Activated CD4-positive, alpha-beta T cell treated with anti-CD3 and anti-CD28 coated beads for 1 hour (primary cell): ENCODE measurements around the gene C6orf141.

ENCODE experiments used
- DNase-seq: peaks from one replicate; pipeline ENCODE4 v3.0.0-alpha.2; 2020

Gene C6orf141

GRCh38 chr6:49550492-49551077 lies at the start of gene C6orf141:
Gene C6orf141 (plus strand): TSS chr6:49550668. CDS start chr6:49550793, 125 bp downstream.
- DNase-seq: no peak

- DNase-seq: no peak
These were observed 45.8 kb upstream of the C6orf141 start for GRCh38 chr6:49504666-49505065.

GRCh38 chr6:49506569-49507111 lies 43.8 kb upstream of the C6orf141 start:
- no peak for DNase-seq

GRCh38 chr6:49509342-49509741 lies 41.1 kb upstream of the C6orf141 start:
- no peak for DNase-seq

DNA sequence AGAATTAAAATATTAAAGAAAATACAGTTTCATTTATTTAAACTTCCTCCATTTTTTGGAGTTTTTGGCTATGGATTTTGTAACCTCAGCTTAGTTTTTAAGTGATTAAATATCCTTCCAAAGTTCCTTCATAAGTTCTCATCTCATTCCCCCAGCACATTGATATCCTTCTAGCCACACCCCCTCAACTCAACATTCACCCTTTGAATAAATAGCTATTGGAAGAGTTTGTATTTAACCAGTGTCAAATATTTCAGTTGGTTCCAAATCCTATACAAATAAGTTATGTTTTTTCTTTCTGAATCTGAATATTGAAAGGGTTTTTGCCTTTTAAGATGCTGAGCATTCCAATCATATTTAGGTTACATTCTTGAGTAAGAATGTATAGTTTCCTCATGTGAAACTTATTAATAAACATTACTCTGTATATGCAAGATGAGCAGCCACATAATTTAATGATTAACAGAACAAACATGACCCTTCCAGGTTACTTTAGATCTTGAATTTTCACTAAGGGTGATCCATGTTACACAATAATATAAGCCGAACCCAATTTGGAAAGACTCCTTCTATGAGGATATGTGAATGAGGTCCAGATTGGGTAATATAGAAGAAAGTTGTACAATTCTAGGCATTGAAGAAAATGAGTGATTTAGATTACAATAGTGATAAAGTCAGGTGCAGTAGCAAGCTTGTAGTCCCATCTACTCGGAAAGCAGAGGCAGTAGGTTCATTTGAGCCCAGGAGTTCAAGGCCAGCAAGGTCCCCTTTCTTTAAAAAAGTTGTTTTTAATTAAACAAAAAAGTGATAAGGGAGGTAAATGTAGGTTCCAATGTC lies 37.1 kb upstream of the C6orf141 start:
- no peak for DNase-seq

GRCh38 chr6:49514571-49515484 lies 35.6 kb upstream of the C6orf141 start:
- no peak for DNase-seq

DNA sequence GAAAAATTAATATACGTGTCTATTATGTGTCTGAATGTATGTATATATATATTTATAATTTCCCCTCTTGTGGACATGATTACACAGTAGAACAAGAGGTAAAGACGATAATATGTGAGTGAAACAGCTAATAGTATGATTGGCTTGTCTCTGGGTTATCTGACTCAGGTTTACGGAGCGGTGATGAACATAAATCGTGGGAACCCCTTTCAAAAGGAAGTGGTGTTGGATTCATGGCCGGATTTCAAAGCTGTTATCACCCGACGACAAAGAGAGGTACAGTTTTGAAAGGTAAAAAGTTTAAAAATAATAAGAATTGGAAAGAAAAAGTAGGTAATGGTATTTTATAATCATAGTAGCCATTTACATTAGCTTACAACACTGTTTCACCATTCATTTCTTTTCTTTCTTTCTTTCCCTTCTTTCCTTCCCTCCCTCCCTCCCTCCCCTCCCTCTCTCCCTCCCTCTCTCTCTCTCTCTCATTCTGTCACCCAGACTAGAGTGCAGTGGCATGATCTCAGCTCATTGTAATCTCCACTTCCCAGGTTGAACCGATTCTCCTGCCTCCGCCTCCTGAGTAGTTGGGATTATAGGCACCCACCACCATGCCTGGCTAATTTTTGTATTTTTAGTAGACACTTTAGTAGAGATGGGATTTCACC lies 34.9 kb upstream of the C6orf141 start:
- DNase-seq: no peak

DNA sequence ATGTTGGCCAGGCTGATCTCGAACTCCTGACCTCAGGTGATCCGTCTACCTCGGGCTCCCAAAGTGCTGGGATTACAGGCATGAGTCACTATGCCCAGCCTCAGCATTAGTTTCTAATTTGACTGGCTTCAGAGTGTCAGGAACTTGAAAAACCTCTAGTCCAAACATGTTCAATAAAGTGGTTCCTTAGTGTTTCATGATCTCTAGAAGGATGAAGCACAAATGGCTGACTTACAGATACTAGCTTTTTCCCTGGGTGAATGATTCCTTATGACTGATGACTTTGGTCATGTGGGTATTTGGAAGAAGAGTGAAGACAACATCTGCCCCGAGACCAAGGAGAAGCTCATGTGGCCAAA lies 34.3 kb upstream of the C6orf141 start:
- no peak for DNase-seq

DNA sequence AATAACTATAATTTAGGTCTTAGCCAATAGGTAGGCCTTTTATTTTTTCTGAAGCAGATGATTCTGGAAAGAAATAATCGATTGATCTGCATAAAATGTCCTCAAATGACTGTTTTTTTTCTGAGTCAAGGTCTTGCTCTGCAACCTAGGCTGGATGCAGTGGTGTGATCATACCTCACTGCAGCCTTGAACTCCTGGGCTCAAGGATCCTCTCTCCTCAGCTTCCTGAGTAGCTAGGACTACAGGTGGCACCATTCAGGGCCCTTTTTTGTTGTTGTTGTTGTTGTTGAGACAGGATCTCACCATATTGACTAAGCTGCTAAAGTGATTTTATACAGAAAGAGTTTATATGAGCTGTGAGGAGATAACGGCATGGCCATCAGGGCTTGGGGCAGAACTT lies 32.5 kb upstream of the C6orf141 start:
- no peak for DNase-seq

- DNase-seq: no peak
These were observed 30.8 kb upstream of the C6orf141 start for GRCh38 chr6:49519660-49520059.

DNA sequence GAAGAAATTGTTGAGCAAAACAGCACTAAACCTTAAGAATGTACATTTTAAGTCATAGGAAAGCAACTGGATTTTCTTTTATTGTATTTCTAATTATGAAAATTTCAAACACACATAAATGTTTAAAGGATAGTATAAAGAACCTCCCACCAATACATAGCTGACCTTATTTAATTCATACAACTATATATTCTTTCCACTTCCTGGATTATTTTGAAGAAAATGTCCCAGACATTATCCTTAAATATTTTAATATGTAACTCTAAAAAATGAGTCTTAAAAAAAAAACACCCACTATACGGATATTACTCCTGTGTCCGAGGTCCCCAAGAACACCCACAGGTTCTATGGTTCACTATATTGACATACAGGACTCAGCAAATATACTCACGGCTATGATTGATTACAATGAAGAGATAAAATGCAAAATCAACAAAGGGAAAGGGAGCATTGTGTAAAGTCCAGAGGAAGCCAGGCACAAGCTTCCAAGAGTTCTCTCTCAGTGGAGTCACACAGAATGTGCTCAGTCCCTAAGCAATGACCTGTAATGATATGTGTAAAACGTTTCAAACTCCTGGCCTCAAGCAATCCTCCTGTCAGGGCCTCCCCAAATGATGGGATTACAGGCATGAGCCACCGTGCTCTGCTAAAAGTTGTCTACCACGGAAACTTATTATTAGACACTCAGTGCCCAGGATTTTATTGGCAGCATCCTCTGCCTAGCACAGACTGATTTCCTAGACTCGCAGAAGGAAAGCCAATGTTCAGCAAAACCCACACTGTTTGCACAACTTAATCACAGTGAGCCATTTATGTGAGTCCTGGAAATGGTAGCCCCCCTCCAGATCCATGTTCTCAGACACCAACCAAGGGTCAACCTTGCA lies 27.5 kb upstream of the C6orf141 start:
- no peak for DNase-seq

GRCh38 chr6:49523901-49524300 lies 26.6 kb upstream of the C6orf141 start:
- no peak for DNase-seq

- DNase-seq: no peak
These were observed 25.9 kb upstream of the C6orf141 start for GRCh38 chr6:49524541-49524940.

DNA sequence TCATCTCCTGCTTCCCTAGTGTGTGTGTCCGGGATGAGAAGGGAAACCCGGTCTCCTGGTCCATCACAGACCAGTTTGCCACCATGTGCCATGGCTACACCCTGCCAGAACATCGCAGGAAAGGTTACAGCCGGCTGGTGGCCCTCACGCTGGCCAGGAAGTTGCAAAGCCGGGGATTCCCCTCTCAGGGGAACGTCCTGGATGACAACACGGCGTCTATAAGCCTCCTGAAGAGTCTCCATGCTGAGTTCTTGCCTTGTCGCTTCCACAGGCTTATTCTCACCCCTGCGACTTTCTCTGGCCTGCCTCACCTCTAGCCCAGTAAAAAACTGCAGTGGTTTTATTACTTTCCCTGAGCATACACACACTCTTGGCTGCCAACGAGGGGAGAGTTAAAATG lies 23.9 kb upstream of the C6orf141 start:
- DNase-seq: no peak

DNA sequence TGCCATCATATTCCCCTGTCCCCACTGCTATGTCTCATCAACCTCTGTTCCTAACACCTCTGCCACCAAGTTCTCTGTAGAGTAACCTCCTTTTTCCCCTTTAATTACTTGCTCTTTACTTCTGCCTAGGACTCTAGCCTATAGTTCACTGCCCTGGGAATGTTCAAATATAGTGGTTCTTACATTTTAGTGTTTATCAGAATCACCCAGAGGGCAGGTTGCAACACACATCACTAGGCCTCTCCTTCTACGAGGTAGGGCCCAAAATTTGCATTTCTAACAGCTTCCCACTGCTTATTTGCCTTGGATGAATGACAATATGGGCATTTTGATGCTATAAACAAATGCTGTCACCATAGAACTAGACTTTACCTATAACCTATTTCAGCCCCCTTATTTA lies 23.1 kb upstream of the C6orf141 start:
- DNase-seq: no peak

- DNase-seq: no peak
These were observed 21.9 kb upstream of the C6orf141 start for GRCh38 chr6:49528571-49528970.

GRCh38 chr6:49530141-49530776 lies 20.2 kb upstream of the C6orf141 start:
- DNase-seq: no peak

DNA sequence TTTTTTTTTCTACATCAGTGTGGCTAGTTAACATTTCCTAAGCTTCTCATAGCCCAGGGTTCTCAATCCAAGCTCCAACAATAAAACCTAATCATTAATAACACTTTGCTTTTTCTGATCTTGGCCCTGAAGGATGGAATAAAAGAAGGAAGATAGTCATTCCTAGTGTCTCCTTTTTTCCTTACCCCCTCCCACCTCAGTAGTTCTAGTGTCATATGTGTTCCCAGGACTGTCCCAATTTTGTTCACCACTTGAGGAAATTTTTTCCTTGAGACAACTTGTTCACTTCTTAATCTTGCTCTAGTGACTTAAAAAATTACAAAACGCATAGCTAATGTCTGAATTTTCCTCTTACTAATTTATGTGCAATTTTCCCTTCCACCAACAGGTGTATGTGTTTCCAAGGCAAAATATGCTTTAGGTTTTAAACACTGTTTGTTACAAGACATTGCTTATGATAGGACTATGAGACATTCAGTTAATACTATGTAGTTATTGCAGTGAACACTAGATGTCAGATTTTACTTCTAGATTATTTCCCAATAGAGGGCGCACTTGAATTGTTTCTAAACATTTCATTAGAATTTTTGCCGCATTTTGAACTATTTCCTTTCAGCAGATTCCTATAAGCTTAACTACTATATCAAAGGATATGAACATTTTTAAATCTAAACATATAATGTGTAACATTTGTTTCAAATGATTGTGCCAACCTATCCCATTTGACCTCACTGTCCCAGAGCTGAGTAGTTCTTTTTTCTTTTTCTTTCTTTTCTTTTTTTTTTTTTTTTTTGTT lies 18.5 kb upstream of the C6orf141 start:
- DNase-seq: no peak

DNA sequence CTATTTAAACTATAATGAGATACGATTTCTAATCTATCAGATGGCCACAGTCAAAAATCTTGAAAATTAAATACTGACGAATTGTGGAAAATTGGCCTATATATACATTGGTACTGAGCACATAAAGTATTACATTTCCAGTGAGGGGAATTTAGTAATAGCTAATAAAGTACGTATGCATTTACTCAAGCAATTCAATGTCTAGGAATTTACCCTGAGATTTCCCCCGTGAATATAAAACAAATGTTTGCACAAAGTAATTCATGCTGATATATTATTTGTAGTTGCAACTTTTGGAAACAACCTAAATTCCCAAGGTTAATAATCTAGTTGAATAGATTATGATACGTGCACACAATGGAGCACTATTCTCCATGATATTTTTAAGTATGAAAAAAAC lies 14.7 kb upstream of the C6orf141 start:
- no peak for DNase-seq

GRCh38 chr6:49539102-49539501 lies 11.4 kb upstream of the C6orf141 start:
- DNase-seq: no peak
